AG09319 (cell line): ENCODE measurements around the gene STUM.
"Not testable (repeated sequence)": the region's sequence is repeated elsewhere in the genome, so short reads cannot be mapped to it uniquely, and the experiment has no call there.

Experiments
- DNase-seq: peaks from one replicate; pipeline ENCODE4 v3.0.0-alpha.2; 2010; ENCODE audit warnings: low read depth; ENCODE audit errors: extremely low read depth
- TF ChIP-seq, protein P1 (sequence below): IDR thresholded peaks from 2 replicates; pipeline ENCODE4 v1.5.1; 2011; ENCODE audit warnings: low read depth, mild to moderate bottlenecking, inconsistent platforms, low read length, moderate library complexity

Gene STUM

GRCh38 chr1:226589008-226589733, 40.6 kb downstream of the STUM start:
- DNase-seq, result no peak
- TF ChIP-seq, protein P1, sequence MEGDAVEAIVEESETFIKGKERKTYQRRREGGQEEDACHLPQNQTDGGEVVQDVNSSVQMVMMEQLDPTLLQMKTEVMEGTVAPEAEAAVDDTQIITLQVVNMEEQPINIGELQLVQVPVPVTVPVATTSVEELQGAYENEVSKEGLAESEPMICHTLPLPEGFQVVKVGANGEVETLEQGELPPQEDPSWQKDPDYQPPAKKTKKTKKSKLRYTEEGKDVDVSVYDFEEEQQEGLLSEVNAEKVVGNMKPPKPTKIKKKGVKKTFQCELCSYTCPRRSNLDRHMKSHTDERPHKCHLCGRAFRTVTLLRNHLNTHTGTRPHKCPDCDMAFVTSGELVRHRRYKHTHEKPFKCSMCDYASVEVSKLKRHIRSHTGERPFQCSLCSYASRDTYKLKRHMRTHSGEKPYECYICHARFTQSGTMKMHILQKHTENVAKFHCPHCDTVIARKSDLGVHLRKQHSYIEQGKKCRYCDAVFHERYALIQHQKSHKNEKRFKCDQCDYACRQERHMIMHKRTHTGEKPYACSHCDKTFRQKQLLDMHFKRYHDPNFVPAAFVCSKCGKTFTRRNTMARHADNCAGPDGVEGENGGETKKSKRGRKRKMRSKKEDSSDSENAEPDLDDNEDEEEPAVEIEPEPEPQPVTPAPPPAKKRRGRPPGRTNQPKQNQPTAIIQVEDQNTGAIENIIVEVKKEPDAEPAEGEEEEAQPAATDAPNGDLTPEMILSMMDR, result no peak

- TF ChIP-seq, protein P1, result no peak
- DNase-seq, result no peak
Observed at GRCh38 chr1:226590614-226591013, 42.0 kb downstream of the STUM start.

DNA sequence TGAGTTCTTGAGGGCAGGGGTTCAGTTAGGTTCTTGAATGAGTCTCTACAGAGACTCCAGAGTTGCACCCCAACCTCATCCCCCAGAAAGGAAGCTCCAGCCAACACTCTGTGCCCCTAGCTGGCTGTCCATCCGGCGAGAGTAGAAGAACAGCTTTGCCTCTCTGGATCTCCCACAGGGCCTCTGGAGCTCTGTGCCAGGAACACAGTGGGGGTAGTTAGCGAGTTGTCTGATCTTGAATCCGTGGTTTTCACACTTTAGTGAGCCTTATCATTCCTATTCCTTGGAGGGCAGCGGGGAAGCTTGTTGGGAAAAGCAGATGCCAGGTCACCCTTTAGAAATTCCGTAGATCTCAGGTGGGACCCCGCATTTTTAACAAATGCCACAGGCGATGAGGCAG, 45.0 kb downstream of the STUM start:
- DNase-seq, result no peak
- TF ChIP-seq, protein P1, result no peak

GRCh38 chr1:226596531-226597165, 48.1 kb downstream of the STUM start:
- DNase-seq, result no peak
- TF ChIP-seq, protein P1, result no peak

DNA sequence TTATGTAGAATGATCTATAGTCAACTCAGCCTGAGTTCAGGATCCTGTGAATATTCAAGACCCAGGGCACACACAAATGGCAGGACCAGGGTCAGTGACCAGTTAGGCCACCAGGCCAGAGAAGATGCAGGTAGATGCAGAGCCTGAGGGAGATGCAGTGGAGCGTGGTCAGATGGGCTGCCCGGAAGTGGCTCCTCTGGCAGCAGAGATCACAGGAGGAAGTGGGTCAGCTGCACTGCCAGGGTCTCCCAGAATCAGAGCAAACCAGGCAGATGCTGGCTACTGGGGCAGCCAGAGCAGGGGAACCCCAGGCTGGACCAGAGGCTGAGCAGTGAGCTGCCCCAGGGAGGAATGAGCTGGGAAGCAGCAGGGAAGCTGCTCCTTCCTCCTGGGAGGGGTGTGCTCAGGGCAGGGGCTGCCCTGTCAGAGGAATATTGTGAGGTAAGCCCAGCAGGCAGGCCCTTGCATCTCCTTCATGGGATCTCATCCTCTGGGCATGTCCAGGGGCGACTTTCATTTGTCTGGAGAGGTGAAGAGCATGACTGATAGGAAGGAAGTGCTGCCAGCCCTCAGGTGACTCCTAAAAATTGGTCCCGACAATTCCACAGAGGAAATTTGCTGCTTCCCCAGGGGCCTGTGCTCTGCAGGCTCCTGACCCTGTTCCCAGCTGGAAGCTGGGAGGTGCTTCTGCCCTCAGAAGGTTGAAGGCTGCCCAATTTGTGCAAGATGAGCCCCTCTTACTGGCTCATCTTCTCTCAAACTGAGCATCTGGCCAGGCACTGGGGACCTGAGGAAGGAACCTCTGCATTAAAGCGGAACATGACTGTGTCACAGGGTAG, 49.3 kb downstream of the STUM start:
- DNase-seq, result no peak

DNA sequence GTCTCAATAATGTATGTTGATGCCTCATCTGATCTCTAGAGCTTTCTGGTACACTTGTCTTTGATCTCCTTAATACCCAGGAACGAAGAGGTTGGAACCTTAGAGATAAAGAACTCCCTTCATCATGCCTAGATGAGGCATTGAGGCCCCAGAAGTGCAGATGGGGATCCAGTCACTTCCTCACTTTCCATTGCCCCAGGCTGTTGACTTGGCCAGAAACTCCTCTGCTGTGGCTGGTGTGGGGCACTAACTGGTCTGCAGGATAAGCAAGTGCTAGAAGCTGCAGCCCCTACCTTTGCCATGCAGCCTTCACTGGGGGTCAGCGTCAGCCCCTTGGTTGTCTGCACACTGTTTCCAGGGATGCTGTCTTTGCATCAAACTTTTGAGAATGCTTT, 49.9 kb downstream of the STUM start:
- TF ChIP-seq, protein P1, result no peak
- DNase-seq, result no peak

More for the DNA sequence above, 49.3 kb downstream of the STUM start:
- TF ChIP-seq, protein P1, result no peak

GRCh38 chr1:226598955-226599354, 50.4 kb downstream of the STUM start:
- DNase-seq, result not testable (repeated sequence)
